ENCODE measurements around the gene TRERF1.

The TRERF1 gene

GRCh38 chr6:42295677-42296076 lies 156.0 kb downstream of the TRERF1 start:
- Histone ChIP-seq H3K27ac (ENCODE audit: low read length) (no peak overlapping the region), H3K9ac (ENCODE audit: low read length) (no peak overlapping the region), H3K27me3 (replicated peaks; ENCODE audit: insufficient read depth, low read length) (no peaks in the 10 kb centered on the region), H3K9me2 (replicated peaks; ENCODE audit: insufficient read depth, low read length) (no peaks in the 10 kb centered on the region), H4K20me1 (ENCODE audit: insufficient read depth, low read length) (no peaks in the 10 kb centered on the region), H2AFZ (ENCODE audit: low read length) (no peak overlapping the region), H3K4me1 (ENCODE audit: low read length) (no peaks in the 10 kb centered on the region), H3K4me2 (ENCODE audit: low read depth, low read length) (no peak overlapping the region), H3K79me2 (ENCODE audit: low read length) (no peaks in the 10 kb centered on the region), H3F3A (ENCODE audit: insufficient read depth, low read length) (no peaks in the 10 kb centered on the region), H3K4me3 (ENCODE audit: low read length) (no peak overlapping the region), H3K9me3 (replicated peaks; ENCODE audit: insufficient read depth, low read length) (no peaks in the 10 kb centered on the region), H3K36me3 (replicated peaks; ENCODE audit: insufficient read depth, low read length) (no peaks in the 10 kb centered on the region)
- TF ChIP-seq EZH2 (optimal IDR thresholded peaks at IDR 0.05; ENCODE audit: low read depth, low read length), result no peak
- TF ChIP-seq CTCF (IDR thresholded peaks at IDR 0.05; ENCODE audit: low read length), result no peak
- TF ChIP-seq EZH2phosphoT487 (IDR thresholded peaks at IDR 0.05; ENCODE audit: low read length), result no peak
- DNase-seq, result no peak

- H3K27ac ChIP-seq (ENCODE audit: low read length), result no peak overlapping the region
- H3K27me3 ChIP-seq (replicated peaks; ENCODE audit: insufficient read depth, low read length), result no peaks in the 10 kb centered on the region
- no peaks in the 10 kb centered on the region for H3F3A ChIP-seq (ENCODE audit: insufficient read depth, low read length)
- H2AFZ ChIP-seq (ENCODE audit: low read length), result no peak overlapping the region
- no peak for DNase-seq
- no peaks in the 10 kb centered on the region for H3K9me2 ChIP-seq (replicated peaks; ENCODE audit: insufficient read depth, low read length)
- no peaks in the 10 kb centered on the region for H3K36me3 ChIP-seq (replicated peaks; ENCODE audit: insufficient read depth, low read length)
- H3K9me3 ChIP-seq (replicated peaks; ENCODE audit: insufficient read depth, low read length), result no peaks in the 10 kb centered on the region
- no peaks in the 10 kb centered on the region for H4K20me1 ChIP-seq (ENCODE audit: insufficient read depth, low read length)
- H3K9ac ChIP-seq (ENCODE audit: low read length), result no peak overlapping the region
- no peaks in the 10 kb centered on the region for H3K79me2 ChIP-seq (ENCODE audit: low read length)
- no peak overlapping the region for H3K4me2 ChIP-seq (ENCODE audit: low read depth, low read length)
- no peak overlapping the region for H3K4me3 ChIP-seq (ENCODE audit: low read length)
- TF ChIP-seq EZH2phosphoT487 (IDR thresholded peaks at IDR 0.05; ENCODE audit: low read length) (no peak), EZH2 (optimal IDR thresholded peaks at IDR 0.05; ENCODE audit: low read depth, low read length) (no peak), CTCF (IDR thresholded peaks at IDR 0.05; ENCODE audit: low read length) (no peak)
- no peaks in the 10 kb centered on the region for H3K4me1 ChIP-seq (ENCODE audit: low read length)
Observed at GRCh38 chr6:42295181-42295580, 156.5 kb downstream of the TRERF1 start.

GRCh38 chr6:42294759-42295158 lies 157.0 kb downstream of the TRERF1 start:
- no peaks in the 10 kb centered on the region for H3K4me1 ChIP-seq (ENCODE audit: low read length)
- H4K20me1 ChIP-seq (ENCODE audit: insufficient read depth, low read length), result no peaks in the 10 kb centered on the region
- no peak overlapping the region for H3K4me3 ChIP-seq (ENCODE audit: low read length)
- no peaks in the 10 kb centered on the region for H3K27me3 ChIP-seq (replicated peaks; ENCODE audit: insufficient read depth, low read length)
- H3F3A ChIP-seq (ENCODE audit: insufficient read depth, low read length), result no peaks in the 10 kb centered on the region
- H3K9me3 ChIP-seq (replicated peaks; ENCODE audit: insufficient read depth, low read length), result no peaks in the 10 kb centered on the region
- H2AFZ ChIP-seq (ENCODE audit: low read length), result no peak overlapping the region
- no peak for TF ChIP-seq EZH2phosphoT487 (IDR thresholded peaks at IDR 0.05; ENCODE audit: low read length)
- no peak for TF ChIP-seq EZH2 (optimal IDR thresholded peaks at IDR 0.05; ENCODE audit: low read depth, low read length)
- no peak for TF ChIP-seq CTCF (IDR thresholded peaks at IDR 0.05; ENCODE audit: low read length)
- H3K79me2 ChIP-seq (ENCODE audit: low read length), result no peaks in the 10 kb centered on the region
- no peak overlapping the region for H3K4me2 ChIP-seq (ENCODE audit: low read depth, low read length)
- H3K27ac ChIP-seq (ENCODE audit: low read length), result no peak overlapping the region
- H3K36me3 ChIP-seq (replicated peaks; ENCODE audit: insufficient read depth, low read length), result no peaks in the 10 kb centered on the region
- no peak overlapping the region for H3K9ac ChIP-seq (ENCODE audit: low read length)
- H3K9me2 ChIP-seq (replicated peaks; ENCODE audit: insufficient read depth, low read length), result no peaks in the 10 kb centered on the region
- DNase-seq, result no peak

All from MM.1S (cell line).